ENCODE data around the gene C8A.

Gene C8A

GRCh38 chr1:56927986-56928385, 73.4 kb downstream of the C8A start:
- Histone ChIP-seq H2BK12ac (ENCODE audit: low read length) (no peak overlapping the region), H3K4me1 (ENCODE audit: control insufficient read depth in 2 of 2, insufficient read depth in 1 of 2, low read depth in 1 of 2, low read length in 2 of 2) (peaks cover 0 to 17% of the 10 kb centered on the region in 2 donors), H2AK5ac (ENCODE audit: low read depth, low read length) (no peak overlapping the region), H2BK15ac (ENCODE audit: low read length) (no peak overlapping the region), H3K23ac (ENCODE audit: low read depth, low read length, poor library complexity) (no peak overlapping the region), H3K9ac (ENCODE audit: low read depth, low read length, poor library complexity) (no peak overlapping the region), H3K36me3 (replicated peaks in 1 of 2; ENCODE audit: control insufficient read depth in 2 of 2, insufficient read depth in 2 of 2, low read length in 2 of 2) (no peaks in the 10 kb centered on the region), H3K4ac (ENCODE audit: low read length) (no peak overlapping the region), H3K14ac (ENCODE audit: low read length) (no peak overlapping the region), H3K4me2 (ENCODE audit: insufficient read depth, low read length, poor library complexity, severe bottlenecking) (no peak overlapping the region), H2BK5ac (ENCODE audit: low read length) (no peak overlapping the region), H3K4me3 (ENCODE audit: low read length in 2 of 2) (no peak overlapping the region), H3K18ac (ENCODE audit: low read length) (no peak overlapping the region), H3K27me3 (ENCODE audit: control insufficient read depth in 3 of 3, insufficient read depth in 3 of 3, low read depth in 1 of 3, low read length in 3 of 3) (peaks cover 0 to 10% (median 0%) of the 10 kb centered on the region in 3 experiments), H4K8ac (ENCODE audit: low read depth, low read length) (no peak overlapping the region), H3K79me1 (ENCODE audit: low read depth, low read length) (no peaks in the 10 kb centered on the region), H3K27ac (replicated peaks; ENCODE audit: low read length) (no peak overlapping the region), H2BK120ac (ENCODE audit: low read depth, low read length) (no peak overlapping the region), H4K91ac (ENCODE audit: low read depth, low read length, poor library complexity) (no peak overlapping the region), H2AFZ (ENCODE audit: low read length) (no peak overlapping the region), H3K9me3 (replicated peaks in 1 of 2; ENCODE audit: control insufficient read depth in 2 of 2, insufficient read depth in 1 of 2, low read depth in 1 of 2, low read length in 2 of 2) (no peaks in the 10 kb centered on the region)
- DNase-seq (ENCODE audit: low spot score), result no peak
- no CpG with 5 or more reads among the region's 3 CpGs for WGBS, 2 donors (ENCODE audit: extremely low coverage in 2 of 2, insufficient read length in 2 of 2, insufficient replicate concordance in 1 of 2)

- no peak overlapping the region for H2BK120ac ChIP-seq (ENCODE audit: low read depth, low read length)
- H3K79me1 ChIP-seq (ENCODE audit: low read depth, low read length), result no peaks in the 10 kb centered on the region
- H3K9me3 ChIP-seq (replicated peaks in 1 of 2; ENCODE audit: control insufficient read depth in 2 of 2, insufficient read depth in 1 of 2, low read depth in 1 of 2, low read length in 2 of 2), result no peaks in the 10 kb centered on the region
- H3K4me2 ChIP-seq (ENCODE audit: insufficient read depth, low read length, poor library complexity, severe bottlenecking), result no peak overlapping the region
- no peak overlapping the region for H3K18ac ChIP-seq (ENCODE audit: low read length)
- no peak overlapping the region for H3K9ac ChIP-seq (ENCODE audit: low read depth, low read length, poor library complexity)
- H2BK5ac ChIP-seq (ENCODE audit: low read length), result no peak overlapping the region
- WGBS, 2 donors (ENCODE audit: extremely low coverage in 2 of 2, insufficient read length in 2 of 2, insufficient replicate concordance in 1 of 2), result no CpG with 5 or more reads among the region's 2 CpGs
- no peak overlapping the region for H3K14ac ChIP-seq (ENCODE audit: low read length)
- peaks cover 0 to 11% (median 0%) of the 10 kb centered on the region in 3 experiments for H3K27me3 ChIP-seq (ENCODE audit: control insufficient read depth in 3 of 3, insufficient read depth in 3 of 3, low read depth in 1 of 3, low read length in 3 of 3)
- no peak overlapping the region for H3K4me3 ChIP-seq (ENCODE audit: low read length in 2 of 2)
- H3K27ac ChIP-seq (replicated peaks; ENCODE audit: low read length), result no peak overlapping the region
- H3K23ac ChIP-seq (ENCODE audit: low read depth, low read length, poor library complexity), result no peak overlapping the region
- no peak overlapping the region for H2AFZ ChIP-seq (ENCODE audit: low read length)
- H2BK12ac ChIP-seq (ENCODE audit: low read length), result no peak overlapping the region
- no peaks in the 10 kb centered on the region for H3K36me3 ChIP-seq (replicated peaks in 1 of 2; ENCODE audit: control insufficient read depth in 2 of 2, insufficient read depth in 2 of 2, low read length in 2 of 2)
- no peak overlapping the region for H4K91ac ChIP-seq (ENCODE audit: low read depth, low read length, poor library complexity)
- no peak for DNase-seq (ENCODE audit: low spot score)
- no peak overlapping the region for H2AK5ac ChIP-seq (ENCODE audit: low read depth, low read length)
- H3K4ac ChIP-seq (ENCODE audit: low read length), result no peak overlapping the region
- no peak overlapping the region for H4K8ac ChIP-seq (ENCODE audit: low read depth, low read length)
- peaks cover 0 to 14% of the 10 kb centered on the region in 2 donors for H3K4me1 ChIP-seq (ENCODE audit: control insufficient read depth in 2 of 2, insufficient read depth in 1 of 2, low read depth in 1 of 2, low read length in 2 of 2)
- no peak overlapping the region for H2BK15ac ChIP-seq (ENCODE audit: low read length)
Observed at GRCh38 chr1:56929492-56929891, 74.9 kb downstream of the C8A start.

- Histone ChIP-seq H3K9ac (ENCODE audit: low read depth, low read length, poor library complexity) (no peak overlapping the region), H3K27me3 (ENCODE audit: control insufficient read depth in 3 of 3, insufficient read depth in 3 of 3, low read depth in 1 of 3, low read length in 3 of 3) (peaks cover 0 to 11% (median 0%) of the 10 kb centered on the region in 3 experiments), H3K14ac (ENCODE audit: low read length) (no peak overlapping the region), H2BK15ac (ENCODE audit: low read length) (no peak overlapping the region), H3K4ac (ENCODE audit: low read length) (no peak overlapping the region), H3K18ac (ENCODE audit: low read length) (no peak overlapping the region), H3K36me3 (replicated peaks in 1 of 2; ENCODE audit: control insufficient read depth in 2 of 2, insufficient read depth in 2 of 2, low read length in 2 of 2) (no peaks in the 10 kb centered on the region), H3K23ac (ENCODE audit: low read depth, low read length, poor library complexity) (no peak overlapping the region), H3K4me2 (ENCODE audit: insufficient read depth, low read length, poor library complexity, severe bottlenecking) (no peak overlapping the region), H3K4me3 (ENCODE audit: low read length in 2 of 2) (no peak overlapping the region), H3K79me1 (ENCODE audit: low read depth, low read length) (no peaks in the 10 kb centered on the region), H4K91ac (ENCODE audit: low read depth, low read length, poor library complexity) (no peak overlapping the region), H2BK120ac (ENCODE audit: low read depth, low read length) (no peak overlapping the region), H2BK12ac (ENCODE audit: low read length) (no peak overlapping the region), H3K27ac (replicated peaks; ENCODE audit: low read length) (no peak overlapping the region), H2AFZ (ENCODE audit: low read length) (no peak overlapping the region), H2BK5ac (ENCODE audit: low read length) (no peak overlapping the region), H3K4me1 (ENCODE audit: control insufficient read depth in 2 of 2, insufficient read depth in 1 of 2, low read depth in 1 of 2, low read length in 2 of 2) (peaks cover 0 to 14% of the 10 kb centered on the region in 2 donors), H4K8ac (ENCODE audit: low read depth, low read length) (no peak overlapping the region), H3K9me3 (replicated peaks in 1 of 2; ENCODE audit: control insufficient read depth in 2 of 2, insufficient read depth in 1 of 2, low read depth in 1 of 2, low read length in 2 of 2) (no peaks in the 10 kb centered on the region), H2AK5ac (ENCODE audit: low read depth, low read length) (no peak overlapping the region)
- no peak for DNase-seq (ENCODE audit: low spot score)
- WGBS, 2 donors (ENCODE audit: extremely low coverage in 2 of 2, insufficient read length in 2 of 2, insufficient replicate concordance in 1 of 2), result no CpG with 5 or more reads among the region's 3 CpGs
Observed at GRCh38 chr1:56931211-56931610, 76.6 kb downstream of the C8A start.

- no CpG with 5 or more reads among the region's 3 CpGs for WGBS, 2 donors (ENCODE audit: extremely low coverage in 2 of 2, insufficient read length in 2 of 2, insufficient replicate concordance in 1 of 2)
- Histone ChIP-seq H3K4ac (ENCODE audit: low read length) (no peak overlapping the region), H3K18ac (ENCODE audit: low read length) (no peak overlapping the region), H3K4me1 (ENCODE audit: control insufficient read depth in 2 of 2, insufficient read depth in 1 of 2, low read depth in 1 of 2, low read length in 2 of 2) (peaks cover 0 to 14% of the 10 kb centered on the region in 2 donors), H2BK120ac (ENCODE audit: low read depth, low read length) (no peak overlapping the region), H3K36me3 (replicated peaks in 1 of 2; ENCODE audit: control insufficient read depth in 2 of 2, insufficient read depth in 2 of 2, low read length in 2 of 2) (no peaks in the 10 kb centered on the region), H3K79me1 (ENCODE audit: low read depth, low read length) (no peaks in the 10 kb centered on the region), H3K4me3 (ENCODE audit: low read length in 2 of 2) (no peak overlapping the region), H3K9ac (ENCODE audit: low read depth, low read length, poor library complexity) (no peak overlapping the region), H3K14ac (ENCODE audit: low read length) (no peak overlapping the region), H3K4me2 (ENCODE audit: insufficient read depth, low read length, poor library complexity, severe bottlenecking) (no peak overlapping the region), H2AK5ac (ENCODE audit: low read depth, low read length) (no peak overlapping the region), H3K27ac (replicated peaks; ENCODE audit: low read length) (no peak overlapping the region), H4K91ac (ENCODE audit: low read depth, low read length, poor library complexity) (no peak overlapping the region), H2BK15ac (ENCODE audit: low read length) (no peak overlapping the region), H2BK12ac (ENCODE audit: low read length) (no peak overlapping the region), H2AFZ (ENCODE audit: low read length) (no peak overlapping the region), H2BK5ac (ENCODE audit: low read length) (no peak overlapping the region), H4K8ac (ENCODE audit: low read depth, low read length) (no peak overlapping the region), H3K9me3 (replicated peaks in 1 of 2; ENCODE audit: control insufficient read depth in 2 of 2, insufficient read depth in 1 of 2, low read depth in 1 of 2, low read length in 2 of 2) (no peaks in the 10 kb centered on the region), H3K27me3 (ENCODE audit: control insufficient read depth in 3 of 3, insufficient read depth in 3 of 3, low read depth in 1 of 3, low read length in 3 of 3) (peaks cover 0 to 11% (median 0%) of the 10 kb centered on the region in 3 experiments), H3K23ac (ENCODE audit: low read depth, low read length, poor library complexity) (no peak overlapping the region)
- DNase-seq (ENCODE audit: low spot score), result no peak
Observed at GRCh38 chr1:56931686-56932085, 77.1 kb downstream of the C8A start.

Measured in neuronal stem cell (in vitro differentiated cells).